NT2/D1 (cell line): ENCODE data around the gene NFASC.

Experiments used
- DNase-seq: peaks from one replicate; pipeline ENCODE4 v3.0.0-alpha.2; 2011; ENCODE audit warnings: low read depth, low spot score
- H3K27me3 ChIP-seq: 2 replicates; pipeline ENCODE4 v1.6.0; 2011; ENCODE audit warnings: mild to moderate bottlenecking; ENCODE audit not compliant: insufficient read length, insufficient read depth
- H3K36me3 ChIP-seq: 2 replicates; pipeline ENCODE4 v1.6.1; 2011; ENCODE audit warnings: mild to moderate bottlenecking, low read length, mixed read lengths; ENCODE audit not compliant: insufficient read depth, insufficient read length
- H3K4me1 ChIP-seq: 2 replicates; pipeline ENCODE4 v1.5.1; 2011; ENCODE audit not compliant: insufficient read depth, insufficient read length
- H3K4me3 ChIP-seq: 2 replicates; pipeline ENCODE4 v1.5.1; 2011; ENCODE audit warnings: low read depth; ENCODE audit not compliant: insufficient read length
- H3K9ac ChIP-seq: 2 replicates; pipeline ENCODE4 v1.6.0; 2011; ENCODE audit warnings: low read depth; ENCODE audit not compliant: insufficient read length
- H3K9me3 ChIP-seq: 2 replicates; pipeline ENCODE4 v1.5.1; 2011; ENCODE audit warnings: mild to moderate bottlenecking, low read length; ENCODE audit not compliant: insufficient read depth
- SUZ12 ChIP-seq: IDR thresholded peaks from 2 replicates; pipeline ENCODE4 v1.6.1; 2011; ENCODE audit not compliant: insufficient read length, insufficient read depth; ENCODE audit errors: extremely low read depth
- YY1 ChIP-seq: IDR thresholded peaks from 2 replicates; pipeline ENCODE4 v1.6.1; 2011; ENCODE audit not compliant: insufficient read length, insufficient read depth
- ZNF274 ChIP-seq: IDR thresholded peaks from 2 replicates; pipeline ENCODE4 v1.6.1; 2011; ENCODE audit warnings: mild to moderate bottlenecking, low read depth, low read length

NFASC gene

DNA sequence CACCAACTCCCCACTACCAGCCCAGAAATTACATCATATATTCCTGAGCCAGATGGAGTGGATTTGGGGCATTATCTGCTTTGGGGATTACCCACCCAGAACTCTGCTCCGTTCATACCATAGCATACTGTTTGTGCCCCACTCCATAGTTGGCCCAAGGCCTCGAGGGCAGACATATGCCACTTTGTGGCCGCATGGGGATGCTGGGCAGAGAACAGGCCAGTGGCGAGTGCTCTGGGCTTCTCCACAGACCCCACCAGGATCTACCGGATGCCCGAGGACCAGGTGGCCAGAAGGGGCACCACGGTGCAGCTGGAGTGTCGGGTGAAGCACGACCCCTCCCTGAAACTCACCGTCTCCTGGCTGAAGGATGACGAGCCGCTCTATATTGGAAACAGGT lies 104.4 kb downstream of the NFASC start:
- Histone ChIP-seq H3K9me3 (no peaks in the 10 kb centered on the region), H3K9ac (no peak overlapping the region), H3K4me1 (peaks cover 12% of the 10 kb centered on the region), H3K4me3 (no peak overlapping the region), H3K27me3 (no peaks in the 10 kb centered on the region), H3K36me3 (peaks cover 60% of the 10 kb centered on the region)
- TF ChIP-seq SUZ12 (no peak), YY1 (no peak), ZNF274 (no peak)
- DNase-seq: no peak

DNA sequence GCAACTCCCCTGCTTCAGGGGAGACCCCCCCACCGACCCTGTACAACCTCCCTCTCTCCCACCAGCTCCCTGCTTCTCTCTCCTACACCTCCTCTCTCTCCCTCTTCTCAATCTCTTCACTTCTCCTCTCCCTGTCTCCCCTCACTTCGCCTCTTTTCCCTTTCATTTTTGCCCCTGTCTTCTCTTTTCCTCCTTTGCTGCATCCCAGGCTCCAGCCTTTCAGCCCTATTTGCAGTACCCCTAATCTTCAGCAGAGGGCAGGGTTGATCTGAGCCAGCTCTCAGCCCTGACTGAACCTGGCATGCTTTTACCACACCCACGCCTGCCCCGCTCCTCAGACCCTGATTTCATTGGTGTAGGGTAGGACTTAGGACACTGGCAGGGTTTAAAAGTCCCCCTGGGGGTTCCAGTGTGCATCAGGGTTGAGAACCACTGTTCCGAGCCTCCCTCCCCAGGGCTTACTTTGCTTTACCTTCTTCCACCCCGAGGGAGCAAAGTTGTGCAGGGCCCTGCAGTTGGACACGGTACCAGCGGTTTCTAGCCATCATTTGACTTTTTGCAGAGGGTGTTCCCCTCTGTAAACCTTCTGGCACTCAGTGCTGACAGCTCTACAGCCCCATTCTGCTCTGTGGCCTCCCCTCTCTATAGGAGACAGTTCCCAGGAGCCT lies 105.0 kb downstream of the NFASC start:
- Histone ChIP-seq H3K4me3 (no peak overlapping the region), H3K27me3 (no peaks in the 10 kb centered on the region), H3K9me3 (no peaks in the 10 kb centered on the region), H3K36me3 (peaks cover 59% of the 10 kb centered on the region), H3K9ac (no peak overlapping the region), H3K4me1 (peaks cover 12% of the 10 kb centered on the region)
- peak; percentile 60 for DNase-seq
- TF ChIP-seq ZNF274 (no peak), YY1 (no peak), SUZ12 (no peak)

DNA sequence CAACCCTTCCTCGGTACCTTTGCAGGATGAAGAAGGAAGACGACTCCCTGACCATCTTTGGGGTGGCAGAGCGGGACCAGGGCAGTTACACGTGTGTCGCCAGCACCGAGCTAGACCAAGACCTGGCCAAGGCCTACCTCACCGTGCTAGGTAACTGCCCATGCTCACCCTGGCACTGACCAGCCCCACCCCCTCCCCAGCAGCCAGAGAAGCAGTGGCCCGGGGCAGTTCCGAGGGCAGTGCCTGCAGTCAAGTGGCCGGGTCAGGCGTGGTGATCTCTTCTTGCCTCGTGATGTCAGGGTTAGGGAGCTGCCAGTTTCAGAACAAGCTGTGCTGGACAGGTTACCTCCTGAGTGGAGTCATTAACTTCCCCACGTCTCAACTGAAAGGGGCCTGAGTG lies 106.0 kb downstream of the NFASC start:
- TF ChIP-seq YY1: no peak
- no peak overlapping the region for H3K9ac ChIP-seq
- H3K9me3 ChIP-seq: no peaks in the 10 kb centered on the region
- peaks cover 11% of the 10 kb centered on the region for H3K4me1 ChIP-seq
- H3K36me3 ChIP-seq: peaks cover 56% of the 10 kb centered on the region
- no peak overlapping the region for H3K4me3 ChIP-seq
- H3K27me3 ChIP-seq: no peaks in the 10 kb centered on the region
- no peak for DNase-seq

DNA sequence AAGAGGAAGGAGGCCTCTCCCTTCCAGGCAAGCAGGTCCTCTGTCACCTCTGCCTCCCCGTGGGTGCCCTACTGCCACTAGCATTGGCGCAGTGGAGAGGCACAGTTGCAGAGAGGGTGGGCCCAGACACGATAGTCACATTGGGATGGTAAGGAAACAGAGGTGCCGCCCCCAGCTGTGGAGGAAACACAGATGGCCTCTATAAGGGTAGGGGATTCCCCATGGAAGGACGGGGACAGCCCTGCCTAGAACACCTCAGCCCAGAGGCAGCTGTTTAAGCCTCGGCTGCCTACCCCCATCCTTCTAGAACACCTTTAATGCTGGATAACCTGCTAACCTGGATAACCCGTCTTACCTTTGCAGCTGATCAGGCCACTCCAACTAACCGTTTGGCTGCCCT lies 106.7 kb downstream of the NFASC start:
- TF ChIP-seq ZNF274: no peak
- TF ChIP-seq SUZ12: no peak
- TF ChIP-seq YY1: no peak
- no peaks in the 10 kb centered on the region for H3K27me3 ChIP-seq
- H3K4me3 ChIP-seq: no peak overlapping the region
- H3K9ac ChIP-seq: no peak overlapping the region
- DNase-seq: no peak
- no peaks in the 10 kb centered on the region for H3K9me3 ChIP-seq
- H3K4me1 ChIP-seq: peaks cover 8% of the 10 kb centered on the region
- peaks cover 59% of the 10 kb centered on the region for H3K36me3 ChIP-seq

DNA sequence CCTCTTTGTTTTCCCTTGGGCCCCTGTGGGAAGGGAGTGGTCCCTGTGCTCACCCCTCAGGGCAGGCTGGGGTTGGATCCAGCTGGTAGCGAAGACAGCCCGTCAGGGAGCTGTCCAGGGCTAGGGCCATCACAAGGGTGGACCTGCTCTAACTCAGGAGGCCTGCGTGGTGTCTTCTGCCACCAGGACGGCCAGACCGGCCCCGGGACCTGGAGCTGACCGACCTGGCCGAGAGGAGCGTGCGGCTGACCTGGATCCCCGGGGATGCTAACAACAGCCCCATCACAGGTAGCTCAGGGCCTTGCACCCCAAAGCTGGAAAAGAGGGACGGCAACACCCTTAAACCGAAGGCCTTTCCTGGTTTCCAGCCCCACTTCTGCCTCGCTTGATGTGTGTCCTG lies 108.1 kb downstream of the NFASC start:
- peaks cover 56% of the 10 kb centered on the region for H3K36me3 ChIP-seq
- no peaks in the 10 kb centered on the region for H3K9me3 ChIP-seq
- no peak for TF ChIP-seq SUZ12
- TF ChIP-seq ZNF274: no peak
- TF ChIP-seq YY1: no peak
- no peaks in the 10 kb centered on the region for H3K27me3 ChIP-seq
- peaks cover 6% of the 10 kb centered on the region for H3K4me1 ChIP-seq
- no peak overlapping the region for H3K9ac ChIP-seq
- no peak overlapping the region for H3K4me3 ChIP-seq
- no peak for DNase-seq

DNA sequence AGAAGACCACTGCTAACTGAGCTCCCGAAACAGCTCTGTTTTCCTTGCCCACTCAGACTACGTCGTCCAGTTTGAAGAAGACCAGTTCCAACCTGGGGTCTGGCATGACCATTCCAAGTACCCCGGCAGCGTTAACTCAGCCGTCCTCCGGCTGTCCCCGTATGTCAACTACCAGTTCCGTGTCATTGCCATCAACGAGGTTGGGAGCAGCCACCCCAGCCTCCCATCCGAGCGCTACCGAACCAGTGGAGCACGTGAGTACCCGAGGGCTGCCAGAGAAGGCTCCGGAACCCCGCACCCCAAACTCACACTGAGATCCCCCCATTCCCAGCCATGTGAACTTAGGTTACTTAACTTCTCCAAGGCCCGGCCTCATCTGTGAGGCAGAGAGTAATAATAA lies 108.6 kb downstream of the NFASC start:
- Histone ChIP-seq H3K4me1 (peaks cover 6% of the 10 kb centered on the region), H3K9ac (no peak overlapping the region), H3K9me3 (no peaks in the 10 kb centered on the region), H3K27me3 (no peaks in the 10 kb centered on the region), H3K36me3 (peaks cover 54% of the 10 kb centered on the region), H3K4me3 (no peak overlapping the region)
- DNase-seq: no peak
- TF ChIP-seq SUZ12 (no peak), ZNF274 (no peak), YY1 (no peak)

DNA sequence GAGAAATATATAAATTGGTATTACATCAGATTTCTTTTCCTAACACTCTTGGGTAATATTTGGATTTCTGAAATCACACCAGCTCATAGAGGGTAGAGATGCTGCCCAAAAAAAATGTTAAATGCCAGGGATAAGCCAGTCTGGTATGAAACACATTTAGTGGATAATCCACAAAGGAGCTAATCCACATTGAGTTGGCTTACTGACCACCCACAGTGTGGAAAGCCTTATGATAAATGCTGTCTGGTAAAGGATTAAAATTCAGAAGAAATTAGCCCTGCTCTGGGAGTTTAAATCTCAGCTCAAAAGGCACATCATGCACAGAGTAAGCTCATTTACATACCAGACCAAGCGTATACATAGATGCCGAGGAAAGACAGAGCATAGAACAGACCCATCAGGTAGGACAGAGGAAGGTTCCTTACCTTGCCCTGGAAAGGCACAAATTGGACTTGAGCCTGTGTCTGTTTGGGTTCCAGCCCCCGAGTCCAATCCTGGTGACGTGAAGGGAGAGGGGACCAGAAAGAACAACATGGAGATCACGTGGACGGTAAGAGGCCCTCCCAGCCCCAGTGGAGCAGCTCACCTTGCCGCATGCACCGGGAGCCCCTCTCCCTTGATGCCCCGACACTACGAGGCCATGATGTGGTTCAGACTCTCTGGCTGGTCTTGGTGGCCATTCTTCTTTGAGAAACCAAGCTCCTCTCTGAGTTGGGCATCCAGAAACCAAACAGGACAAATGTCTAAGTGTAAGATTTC lies 109.4 kb downstream of the NFASC start:
- DNase-seq: no peak
- Histone ChIP-seq H3K27me3 (peaks cover 3% of the 10 kb centered on the region), H3K4me1 (peaks cover 6% of the 10 kb centered on the region), H3K9me3 (no peaks in the 10 kb centered on the region), H3K4me3 (no peak overlapping the region), H3K9ac (no peak overlapping the region), H3K36me3 (peaks cover 46% of the 10 kb centered on the region)
- TF ChIP-seq SUZ12 (no peak), ZNF274 (no peak), YY1 (no peak)
